Measurements from ENCODE around the gene RNF182. TPM values are rescaled to one million over a fixed set of nuclear protein-coding genes. Genes with fewer than 3 reads are reported as not detected.

RNF182 gene
- total and polyA plus RNA-seq, 9 of the 15 experiments (the other 6 are each of a cell fraction or from before 2014, with no cell fraction given) = 12.8 to 22.8 (median 17.5) TPM

- 0 out of 2 replicates have a peak, but pooled peaks have one; percentile 30 for TF ChIP-seq ZBTB5 (IDR thresholded peaks at IDR 0.05)
- peak; percentile 16; the same call in 1 of the 2 replicates for TF ChIP-seq EHMT2 (IDR thresholded peaks at IDR 0.05)
- TF ChIP-seq SETDB1 (IDR thresholded peaks at IDR 0.05; ENCODE audit: low read length) = no peak
- TF ChIP-seq HMGN3 (IDR thresholded peaks at IDR 0.05; ENCODE audit: borderline replicate concordance, extremely low read depth, insufficient read length, low read depth, low read length) = no peak
Observed at GRCh38 chr6:13993416-13993815, 68.7 kb downstream of the RNF182 start (continued).

DNA sequence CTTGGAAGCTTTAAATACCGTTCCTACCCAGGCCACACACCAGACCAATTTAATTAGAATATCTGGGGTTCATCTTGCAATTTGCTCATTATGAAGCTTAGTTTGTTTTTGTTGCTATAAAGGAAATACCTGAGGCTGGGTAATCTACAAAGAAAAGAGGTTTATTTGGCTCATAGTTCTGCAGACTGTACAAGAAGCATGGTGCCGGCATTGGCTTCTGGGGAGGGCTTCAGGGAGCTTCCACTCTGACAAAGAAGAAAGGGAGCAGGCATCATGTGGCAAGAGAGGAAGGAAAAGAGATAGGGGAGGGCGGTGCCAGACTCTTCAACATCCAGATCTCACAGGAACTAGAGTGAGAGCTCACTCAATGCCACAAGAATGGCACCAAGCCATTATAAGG lies 73.6 kb downstream of the RNF182 start:
- H3K4me3 ChIP-seq = no peak overlapping the region
- no TSS peak for BruUV-seq (replicated peaks)
- POLR2A ChIA-PET = interaction anchor here (0.5 to 4.2 kb wide), 5 partner anchors 11 to 878 kb away, joined by 3 to 30 read pairs (median 3); no protein-coding TSS in a partner anchor
- no peak overlapping the region for H2AFZ ChIP-seq (ENCODE audit: low read depth, low read length)
- TF ChIP-seq PML (IDR thresholded peaks at IDR 0.05; ENCODE audit: low read length) = no peak
- TF ChIP-seq ERF (CRISPR knock-in tag; IDR thresholded peaks at IDR 0.05) = no peak
- TF ChIP-seq CHD4 (IDR thresholded peaks at IDR 0.05; ENCODE audit: insufficient read depth, insufficient replicate concordance, low read depth, low read length, poor library complexity, severe bottlenecking) = no peak
- TF ChIP-seq TRIM28 (IDR thresholded peaks at IDR 0.05) = peak; percentile 77
- TF ChIP-seq TRIM24 (IDR thresholded peaks at IDR 0.05) = peak; percentile 60 to 76; a peak in 2 of 4 replicates
- TF ChIP-seq MEF2A (IDR thresholded peaks at IDR 0.05; ENCODE audit: control insufficient read depth, low read depth, low read length) = no peak
- TF ChIP-seq CTCF (IDR thresholded peaks at IDR 0.05 in 2 of 3, conservative IDR thresholded peaks at IDR 0.05 in 1 of 3; ENCODE audit: insufficient read depth in 2 of 3, low read depth in 1 of 3, low read length in 3 of 3) = no peak
- TF ChIP-seq ZNF316 (IDR thresholded peaks at IDR 0.05) = peak; percentile 71
- no peak for TF ChIP-seq SETDB1 (IDR thresholded peaks at IDR 0.05; ENCODE audit: low read length)
- peak; percentile 97 for TF ChIP-seq ZNF766 (CRISPR knock-in tag; conservative IDR thresholded peaks at IDR 0.05)
- no peaks in the 10 kb centered on the region for H3K9me1 ChIP-seq (ENCODE audit: control insufficient read depth, insufficient read depth, low read length)
- DNase-seq (ENCODE audit: extremely low read depth in 1 of 4, low spot score in 3 of 4) (no peak), ATAC-seq (no peak), FAIRE-seq (no peak)
- H3K9me3 ChIP-seq (replicated peaks; ENCODE audit: control insufficient read depth, insufficient read depth, low read depth, low read length) = 0 out of 2 replicates have a peak, but pooled peaks cover 2% of the 10 kb centered on the region
- no peaks in the 10 kb centered on the region for H3K27me3 ChIP-seq (ENCODE audit: control insufficient read depth in 2 of 2, insufficient read depth in 2 of 2, low read length in 2 of 2)
- no peak overlapping the region for H3K4me2 ChIP-seq (ENCODE audit: insufficient read depth, low read length)
- no peak overlapping the region for H3K27ac ChIP-seq (ENCODE audit: extremely low read depth, low read depth, low read length)
- CTCF ChIA-PET (ENCODE audit: low intra/inter-chr PET ratio) = no interaction called here
- intact Hi-C loops (cut with micrococcal nuclease) = no loop called here
- H3K4me1 ChIP-seq (replicated peaks in 1 of 2; ENCODE audit: control insufficient read depth in 2 of 2, insufficient read depth in 2 of 2, low read length in 2 of 2) = peaks cover 0 to 5% of the 10 kb centered on the region in 2 experiments; a peak in 2 of 5 replicates
- no peaks in the 10 kb centered on the region for H3K79me2 ChIP-seq (ENCODE audit: control insufficient read depth, insufficient read depth, low read length)
- H3K36me3 ChIP-seq (ENCODE audit: control insufficient read depth, insufficient read depth, low read length) = no peaks in the 10 kb centered on the region
- H4K20me1 ChIP-seq (replicated peaks; ENCODE audit: control insufficient read depth, insufficient read depth, low read length) = no peaks in the 10 kb centered on the region
- in situ Hi-C loops (cut with MboI) = no loop called here
- 64% methylated on average over 3 of the region's 3 CpGs for WGBS (ENCODE audit: insufficient coverage, low coverage, missing lambda C conversion rate)
- H3K9ac ChIP-seq (ENCODE audit: insufficient read depth in 1 of 2, low read depth in 2 of 2, low read length in 2 of 2) = no peak overlapping the region
